ENCODE results near the gene TRPM5.
A peak's percentile ranks its signal among the peaks of the same experiment; 100 is the strongest.

Gene TRPM5

DNA sequence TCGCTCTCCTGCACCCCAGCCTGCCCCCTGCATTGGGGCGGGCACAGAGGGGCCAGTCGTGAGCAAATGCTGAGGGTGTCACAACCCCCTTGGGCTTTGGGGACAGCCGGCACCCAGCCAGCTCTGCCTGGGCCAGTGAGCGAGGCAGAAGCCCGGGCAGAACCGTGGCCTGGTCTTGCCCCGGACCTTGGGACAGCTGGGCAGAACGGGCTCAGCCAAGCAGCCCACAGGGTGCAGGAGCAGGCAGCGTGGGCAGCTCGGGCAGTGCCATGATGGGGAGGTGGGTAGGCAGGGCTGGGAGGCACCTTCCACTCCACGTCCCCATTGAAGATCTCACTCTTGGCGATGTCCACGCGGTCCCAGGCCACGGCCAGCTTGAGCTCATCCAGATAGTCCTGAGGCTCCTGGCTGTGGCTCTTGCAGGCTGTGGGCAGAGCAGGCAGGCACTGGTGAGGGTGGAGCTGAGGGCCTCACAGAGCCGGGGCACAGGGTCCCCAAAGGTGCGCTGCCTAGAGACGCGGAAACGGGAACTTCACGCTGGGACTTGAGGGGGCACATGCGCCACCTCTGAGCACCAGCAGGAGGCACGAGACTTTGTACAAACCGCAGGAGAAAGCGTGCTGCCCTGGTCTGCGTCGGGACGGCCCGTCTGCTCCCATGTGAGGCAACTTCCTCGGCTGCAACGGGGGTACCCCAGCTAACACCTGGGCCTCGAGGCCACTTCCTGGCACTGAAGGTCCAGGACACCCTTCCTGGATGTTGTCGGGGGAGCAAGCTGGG, 28.5 kb downstream of the TRPM5 start:
- no peak for DNase-seq
- intact Hi-C loops (cut with DNase I) = no loop called here

- intact Hi-C loops (cut with DNase I) = no loop called here
These were observed 29.1 kb downstream of the TRPM5 start for GRCh38 chr11:2415171-2415570.

DNA sequence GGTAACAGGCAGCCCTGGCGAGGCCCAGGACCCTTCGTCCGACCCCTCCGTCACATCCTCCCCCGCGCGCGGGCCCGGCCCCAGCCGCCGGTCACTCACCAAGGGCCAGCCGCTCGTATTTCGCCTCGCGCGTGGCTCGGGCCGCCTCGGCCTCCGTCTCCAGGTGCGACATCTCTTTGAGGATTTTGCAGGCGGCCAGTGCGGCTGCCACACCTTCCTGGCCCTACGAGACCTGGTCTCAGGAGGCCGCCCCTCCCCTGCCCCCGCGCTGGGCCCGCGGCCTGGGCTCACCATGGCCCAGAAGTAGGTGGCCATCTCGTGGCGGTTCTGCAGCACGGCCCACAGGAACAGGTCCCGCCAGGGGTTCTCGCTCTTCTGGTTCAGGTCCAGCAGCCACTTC, 29.7 kb downstream of the TRPM5 start:
- intact Hi-C loops (cut with DNase I) = no loop called here

More at GRCh38 chr11:2415171-2415570, 29.1 kb downstream of the TRPM5 start:
- no peak for DNase-seq

DNA sequence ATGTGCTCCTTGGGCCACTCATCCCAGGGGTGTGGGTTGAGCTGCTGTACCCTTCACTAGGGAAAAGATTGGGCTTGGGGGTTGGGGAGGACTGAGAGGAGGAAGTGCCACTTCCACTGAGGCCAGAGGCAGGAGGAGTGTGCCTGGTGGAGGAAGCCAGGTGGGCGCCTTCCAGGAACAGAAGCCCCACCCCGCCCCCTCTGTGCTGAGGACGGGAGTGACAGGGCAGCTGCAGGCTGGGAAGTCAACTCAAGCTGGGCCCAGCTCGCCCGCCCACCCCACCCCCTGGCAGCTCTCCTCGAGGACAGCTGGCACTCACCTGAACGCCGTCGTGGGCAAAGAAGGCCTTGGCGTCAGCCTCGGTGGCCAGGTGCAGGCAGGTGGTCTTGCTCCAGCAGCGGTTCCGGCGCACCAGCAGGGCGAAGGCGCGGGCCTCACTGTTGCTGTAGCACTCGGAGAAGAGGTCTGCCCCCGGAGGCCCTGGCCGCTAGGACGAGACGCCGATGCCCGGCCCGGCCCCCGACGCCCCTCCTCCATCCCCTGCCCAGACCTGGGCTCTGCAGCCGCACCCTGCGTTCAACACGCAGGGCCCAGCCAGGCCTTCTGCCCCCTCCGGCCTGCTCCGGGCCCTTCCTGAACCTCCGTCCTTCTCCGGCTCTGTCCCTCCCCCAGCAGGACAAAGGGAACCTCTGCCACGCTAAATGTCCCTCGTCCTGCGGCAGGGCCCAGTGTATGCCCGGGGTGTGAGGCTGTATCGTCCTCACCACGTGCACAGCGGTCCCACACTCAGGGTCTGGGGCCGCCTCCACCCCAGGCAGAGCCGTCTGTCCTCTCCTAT, 30.4 kb downstream of the TRPM5 start:
- intact Hi-C loops (cut with DNase I) = no loop called here
- DNase-seq = no peak

More for the DNA sequence above, 29.7 kb downstream of the TRPM5 start:
- no peak for DNase-seq

- DNase-seq = no peak
- intact Hi-C loops (cut with DNase I) = no loop called here
These were observed 32.0 kb downstream of the TRPM5 start for GRCh38 chr11:2412323-2412722.

DNA sequence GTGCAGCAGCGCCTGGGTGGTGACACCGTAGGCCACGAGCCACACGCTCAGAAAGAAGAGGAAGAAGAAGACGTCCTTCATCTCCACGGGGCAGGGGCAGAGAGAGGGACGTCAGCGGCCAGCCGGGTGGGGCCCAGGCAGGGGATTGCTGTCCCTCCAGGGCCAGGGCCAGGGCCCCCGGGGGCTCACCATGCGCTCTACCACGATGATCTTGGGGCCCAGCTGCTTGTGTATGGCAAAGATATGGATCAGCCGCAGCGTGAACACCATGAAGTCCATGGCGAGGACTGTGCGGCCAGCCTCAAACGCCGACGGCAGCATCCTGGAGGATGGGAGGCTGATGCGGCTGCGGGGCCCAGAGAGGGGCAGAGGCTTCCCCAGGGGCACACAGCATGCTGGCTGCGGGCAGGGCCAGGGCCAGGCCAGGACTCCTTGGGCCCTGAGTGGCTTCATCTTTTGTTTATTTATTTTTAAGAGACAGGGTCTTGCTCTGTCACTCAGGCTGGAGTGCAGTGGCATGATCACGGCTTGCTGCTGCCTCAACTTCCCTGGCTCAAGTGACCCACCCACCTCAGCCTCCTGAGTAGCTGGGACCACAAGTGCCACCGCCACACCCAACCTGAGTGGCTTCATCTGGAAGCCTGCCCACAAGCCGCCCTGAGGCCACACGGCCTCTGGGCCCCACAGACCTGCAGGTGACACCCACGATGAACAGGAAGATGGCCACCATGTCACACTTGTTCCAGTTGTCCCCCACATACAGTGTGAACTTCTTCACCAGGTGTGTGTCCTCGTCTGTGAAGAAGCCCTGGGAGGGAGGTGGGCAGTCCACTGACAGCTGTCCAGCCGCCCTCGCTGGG, 32.6 kb downstream of the TRPM5 start:
- DNase-seq = no peak
- intact Hi-C loops (cut with DNase I) = no loop called here

- no peak for DNase-seq
- intact Hi-C loops (cut with DNase I) = no loop called here
These were observed 33.7 kb downstream of the TRPM5 start for GRCh38 chr11:2410616-2411015.

- intact Hi-C loops (cut with DNase I) = no loop called here
- DNase-seq = no peak
These were observed 34.5 kb downstream of the TRPM5 start for GRCh38 chr11:2409611-2410468.

DNA sequence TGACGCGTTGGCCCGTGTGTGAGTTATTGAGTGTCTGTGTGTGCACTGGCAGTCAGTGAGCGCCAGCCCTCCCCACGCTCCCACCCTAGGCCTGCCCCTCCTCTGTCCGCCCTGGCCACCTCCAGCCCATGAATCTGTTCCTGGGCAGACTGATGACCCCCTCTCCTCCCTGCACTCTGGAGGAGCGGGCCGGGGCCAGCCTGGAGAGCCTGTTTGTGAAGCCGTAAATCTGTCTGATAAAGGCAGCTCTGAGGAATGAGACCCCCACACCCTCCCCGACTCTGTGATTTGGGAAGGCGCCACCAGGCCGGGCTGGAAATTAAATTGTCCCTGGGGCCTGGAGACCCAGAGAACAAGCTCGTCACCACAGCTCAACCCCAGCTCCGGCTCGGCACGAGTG, 35.2 kb downstream of the TRPM5 start:
- intact Hi-C loops (cut with DNase I) = no loop called here
- no peak for DNase-seq

GRCh38 chr11:2408671-2409070, 35.6 kb downstream of the TRPM5 start:
- DNase-seq = no peak
- intact Hi-C loops (cut with DNase I) = no loop called here

DNA sequence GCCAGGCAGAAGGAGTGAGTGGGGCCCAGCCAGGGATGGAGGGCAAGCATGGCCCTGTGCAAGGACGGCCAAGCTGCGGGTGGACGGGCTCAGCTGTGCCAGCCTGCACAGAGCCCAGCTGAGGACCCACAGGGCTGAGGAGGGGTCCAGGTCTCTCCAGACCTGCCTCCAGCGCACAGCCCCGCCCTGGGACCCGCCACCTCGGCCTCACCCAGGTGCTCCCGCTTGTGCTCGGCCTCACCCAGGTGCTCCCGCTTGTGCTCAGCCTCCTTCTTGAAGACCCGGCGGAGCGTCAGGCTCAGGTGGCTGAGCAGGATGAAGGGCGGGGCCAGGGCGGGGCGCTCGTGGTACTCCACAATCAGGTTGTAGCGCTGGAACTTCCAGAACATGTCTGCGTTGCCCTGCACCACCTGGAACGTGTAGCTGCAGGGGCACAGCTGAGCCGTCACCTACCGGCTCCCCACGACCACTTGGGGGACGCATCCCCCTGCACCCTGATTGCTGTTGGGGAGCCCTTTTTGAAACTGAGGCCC, 37.4 kb downstream of the TRPM5 start:
- DNase-seq = no peak
- intact Hi-C loops (cut with DNase I) = no loop called here

GRCh38 chr11:2406451-2406850, 37.9 kb downstream of the TRPM5 start:
- DNase-seq = no peak
- intact Hi-C loops (cut with DNase I) = no loop called here

GRCh38 chr11:2404735-2405196, 39.5 kb downstream of the TRPM5 start:
- intact Hi-C loops (cut with DNase I) = no loop called here

DNA sequence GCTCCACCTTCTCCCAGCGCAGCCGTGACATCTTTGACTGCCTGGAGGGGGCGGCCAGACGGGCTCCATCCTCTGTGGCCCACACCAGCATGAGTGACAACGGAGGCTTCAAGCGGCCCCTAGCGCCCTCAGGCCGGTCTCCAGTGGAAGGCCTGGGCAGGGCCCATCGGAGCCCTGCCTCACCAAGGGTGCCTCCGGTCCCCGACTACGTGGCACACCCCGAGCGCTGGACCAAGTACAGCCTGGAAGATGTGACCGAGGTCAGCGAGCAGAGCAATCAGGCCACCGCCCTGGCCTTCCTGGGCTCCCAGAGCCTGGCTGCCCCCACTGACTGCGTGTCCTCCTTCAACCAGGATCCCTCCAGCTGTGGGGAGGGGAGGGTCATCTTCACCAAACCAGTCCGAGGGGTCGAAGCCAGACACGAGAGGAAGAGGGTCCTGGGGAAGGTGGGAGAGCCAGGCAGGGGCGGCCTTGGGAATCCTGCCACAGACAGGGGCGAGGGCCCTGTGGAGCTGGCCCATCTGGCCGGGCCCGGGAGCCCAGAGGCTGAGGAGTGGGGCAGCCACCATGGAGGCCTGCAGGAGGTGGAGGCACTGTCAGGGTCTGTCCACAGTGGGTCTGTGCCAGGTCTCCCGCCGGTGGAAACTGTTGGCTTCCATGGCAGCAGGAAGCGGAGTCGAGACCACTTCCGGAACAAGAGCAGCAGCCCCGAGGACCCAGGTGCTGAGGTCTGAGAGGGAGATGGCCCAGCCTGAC, 41.2 kb downstream of the TRPM5 start:
- intact Hi-C loops (cut with DNase I) = no loop called here
- DNase-seq = no peak

More at GRCh38 chr11:2404735-2405196, 39.5 kb downstream of the TRPM5 start:
- DNase-seq = no peak

GRCh38 chr11:2402106-2402505, 42.2 kb downstream of the TRPM5 start:
- intact Hi-C loops (cut with DNase I) = no loop called here
- DNase-seq = no peak

GRCh38 chr11:2401436-2401984, 42.8 kb downstream of the TRPM5 start:
- no peak for DNase-seq
- intact Hi-C loops (cut with DNase I) = no loop called here

GRCh38 chr11:2400762-2401435, 43.4 kb downstream of the TRPM5 start:
- DNase-seq = peak in 1 of 42 donors; percentile 34
- intact Hi-C loops (cut with DNase I) = no loop called here

Data from head of caudate nucleus (tissue), 42 donors.